WTC11 (cell line): ENCODE results near the gene DGKK. TPM values are rescaled to one million over a fixed set of nuclear protein-coding genes. Genes with fewer than 3 reads are reported as not detected.

Experiments used
- ATAC-seq: fragments of 200-7000 bp; cut with Tn5 transposase; 2 replicates; pipeline ENCODE4 v1.10.0; 2021; ENCODE audit warnings: mild to moderate bottlenecking, moderate library complexity
- CTCF ChIA-PET: fragments of 300-600 bp; sonication (Branson Sonifier 250); formaldehyde crosslinking; loops from one replicate; lab custom pipeline; 2021; ENCODE audit warnings: antibody characterized with exemption; lab: Charles Lee
- POLR2A ChIA-PET: fragments of 350-600 bp; sonication (Branson Sonifier 250); formaldehyde crosslinking; loops from one replicate; lab custom pipeline; 2021; ENCODE audit warnings: antibody characterized with exemption; lab: Charles Lee
- DNase-seq: peaks from one replicate; pipeline ENCODE4 v3.0.0; 2021; ENCODE audit warnings: low spot score
- H3K27ac Mint-ChIP-seq: 2 replicates; pipeline ENCODE4 v1.8.0; 2021; ENCODE audit warnings: mixed read lengths
- H3K27me3 Mint-ChIP-seq: 2 replicates; pipeline ENCODE4 v1.8.0; 2021; ENCODE audit warnings: low read depth, mild to moderate bottlenecking, moderate library complexity, mixed read lengths
- H3K36me3 Mint-ChIP-seq: 2 replicates; pipeline ENCODE4 v1.8.0; 2021; ENCODE audit warnings: mixed read lengths
- H3K4me1 Mint-ChIP-seq: 2 replicates; pipeline ENCODE4 v1.8.0; 2022; ENCODE audit warnings: mixed read lengths
- H3K4me3 Mint-ChIP-seq: 2 replicates; pipeline ENCODE4 v1.8.0; 2021; ENCODE audit warnings: mild to moderate bottlenecking, moderate library complexity, mixed read lengths
- H3K9me3 Mint-ChIP-seq: 2 replicates; pipeline ENCODE4 v1.8.0; 2021; ENCODE audit warnings: mixed read lengths
- CREM ChIP-seq: sonication (generic); formaldehyde crosslinking; IDR thresholded peaks from 2 replicates; pipeline ENCODE4 v1.8.1; 2022; ENCODE audit warnings: mild to moderate bottlenecking, missing genetic modification reagents, moderate library complexity
- IRF2 ChIP-seq: sonication (generic); formaldehyde crosslinking; IDR thresholded peaks from 2 replicates; pipeline ENCODE4 v1.8.0; 2022; ENCODE audit warnings: low read depth, missing genetic modification reagents, borderline replicate concordance
- NFYB ChIP-seq: sonication (generic); formaldehyde crosslinking; conservative IDR thresholded peaks from 2 replicates; pipeline ENCODE4 v1.8.0; 2022; ENCODE audit warnings: low read depth, missing genetic modification reagents
- NR2C2 ChIP-seq: sonication (generic); formaldehyde crosslinking; IDR thresholded peaks from 2 replicates; pipeline ENCODE4 v1.8.0; 2022; ENCODE audit warnings: mild to moderate bottlenecking, missing genetic modification reagents
- RORB ChIP-seq: fragments of 250-450 bp; sonication (Bioruptor Pico); IDR thresholded peaks from 2 replicates; pipeline ENCODE4 v1.9.0; 2021; ENCODE audit warnings: mild to moderate bottlenecking
- SOX15 ChIP-seq: fragments of 250-450 bp; sonication (Bioruptor Pico); IDR thresholded peaks from 2 replicates; pipeline ENCODE4 v1.9.0; 2021; ENCODE audit warnings: mild to moderate bottlenecking
- ZNF396 ChIP-seq: fragments of 250-450 bp; sonication (Bioruptor Pico); IDR thresholded peaks from 2 replicates; pipeline ENCODE4 v1.8.0; 2021; ENCODE audit warnings: mild to moderate bottlenecking, moderate library complexity, borderline replicate concordance
- total RNA-seq: library from RNA; stranded (reverse); gene quantifications from 3 replicates; pipeline ENCODE4 v1.2.3, GENCODE V29; 2021
- TF ChIP-seq, protein P1 (sequence below): sonication (generic); formaldehyde crosslinking; IDR thresholded peaks from 2 replicates; pipeline ENCODE4 v1.8.1; 2022; ENCODE audit warnings: mild to moderate bottlenecking, moderate library complexity, missing genetic modification reagents
- TF ChIP-seq, protein P2 (sequence below): sonication (generic); formaldehyde crosslinking; IDR thresholded peaks from 2 replicates; pipeline ENCODE4 v1.8.0; 2022; ENCODE audit warnings: mild to moderate bottlenecking, missing genetic modification reagents
- TF ChIP-seq, protein P3 (sequence below): sonication (generic); formaldehyde crosslinking; IDR thresholded peaks from 2 replicates; pipeline ENCODE4 v1.8.1; 2023; ENCODE audit warnings: mild to moderate bottlenecking, moderate library complexity, missing genetic modification reagents
- TF ChIP-seq, protein P4 (sequence below): sonication (generic); formaldehyde crosslinking; IDR thresholded peaks from 2 replicates; pipeline ENCODE4 v1.8.1; 2022; ENCODE audit warnings: missing genetic modification reagents, borderline replicate concordance
- TF ChIP-seq, protein P5 (sequence below): sonication (generic); formaldehyde crosslinking; IDR thresholded peaks from 2 replicates; pipeline ENCODE4 v1.8.1; 2022; ENCODE audit warnings: low read depth, missing genetic modification reagents, borderline replicate concordance
- TF ChIP-seq, protein P6 (sequence below): fragments of 250-450 bp; sonication (Bioruptor Pico); conservative IDR thresholded peaks from 2 replicates; pipeline ENCODE4 v1.9.0; 2021; ENCODE audit warnings: mild to moderate bottlenecking
- TF ChIP-seq, protein P7 (sequence below): fragments of 250-450 bp; sonication (Bioruptor Pico); IDR thresholded peaks from 2 replicates; pipeline ENCODE4 v2.1.2; 2022; ENCODE audit warnings: mild to moderate bottlenecking, moderate library complexity
- TF ChIP-seq, protein P8 (sequence below): sonication (generic); formaldehyde crosslinking; IDR thresholded peaks from 2 replicates; pipeline ENCODE4 v1.8.0; 2023; ENCODE audit warnings: mild to moderate bottlenecking, missing genetic modification reagents
- TF ChIP-seq, protein P9 (sequence below): fragments of 250-450 bp; sonication (Bioruptor Pico); IDR thresholded peaks from 2 replicates; pipeline ENCODE4 v1.9.0; 2021; ENCODE audit warnings: mild to moderate bottlenecking
- TF ChIP-seq, protein P10 (sequence below): sonication (generic); formaldehyde crosslinking; conservative IDR thresholded peaks from 2 replicates; pipeline ENCODE4 v1.8.1; 2022; ENCODE audit warnings: mild to moderate bottlenecking, missing genetic modification reagents

DGKK gene
- total RNA-seq, 1 experiment from 2014 or later = 1.9 TPM

DNA sequence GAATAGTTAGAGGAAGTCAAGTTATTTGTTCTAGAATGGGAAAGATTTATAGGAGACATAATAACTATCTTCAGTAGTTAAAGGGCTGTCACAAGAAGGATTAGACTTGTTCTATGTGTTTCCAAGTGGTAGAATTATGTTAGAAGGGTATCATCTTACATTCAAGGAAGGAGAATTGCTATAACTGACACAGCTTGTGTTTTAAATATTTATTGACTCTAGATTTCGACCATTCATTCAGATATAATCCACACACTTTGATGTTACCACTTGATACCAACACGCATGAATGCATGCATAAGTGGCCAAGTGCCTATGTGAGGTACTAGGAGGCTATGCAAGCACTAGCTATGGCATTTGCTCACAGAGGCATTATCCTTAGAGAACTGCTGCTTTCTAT is 143.4 kb downstream of the DGKK start:
- CTCF ChIA-PET = no interaction called here
- DNase-seq (no peak), ATAC-seq (no peak)
- no peaks in the 10 kb centered on the region; the same call in 1 of the 2 replicates for H3K27me3 Mint-ChIP-seq
- POLR2A ChIA-PET = no interaction called here
- H3K9me3 Mint-ChIP-seq = no peaks in the 10 kb centered on the region
- H3K36me3 Mint-ChIP-seq = no peaks in the 10 kb centered on the region
- H3K4me1 Mint-ChIP-seq = no peaks in the 10 kb centered on the region
- H3K27ac Mint-ChIP-seq = no peak overlapping the region
- no peak overlapping the region for H3K4me3 Mint-ChIP-seq
- no peak for TF ChIP-seq CREM
- TF ChIP-seq ZNF396 = no peak
- TF ChIP-seq NFYB (CRISPR knock-in tag) = no peak
- TF ChIP-seq, protein P1, sequence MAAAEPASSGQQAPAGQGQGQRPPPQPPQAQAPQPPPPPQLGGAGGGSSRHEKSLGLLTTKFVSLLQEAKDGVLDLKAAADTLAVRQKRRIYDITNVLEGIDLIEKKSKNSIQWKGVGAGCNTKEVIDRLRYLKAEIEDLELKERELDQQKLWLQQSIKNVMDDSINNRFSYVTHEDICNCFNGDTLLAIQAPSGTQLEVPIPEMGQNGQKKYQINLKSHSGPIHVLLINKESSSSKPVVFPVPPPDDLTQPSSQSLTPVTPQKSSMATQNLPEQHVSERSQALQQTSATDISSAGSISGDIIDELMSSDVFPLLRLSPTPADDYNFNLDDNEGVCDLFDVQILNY = no peak
- TF ChIP-seq RORB (CRISPR knock-in tag) = no peak
- TF ChIP-seq, protein P2, sequence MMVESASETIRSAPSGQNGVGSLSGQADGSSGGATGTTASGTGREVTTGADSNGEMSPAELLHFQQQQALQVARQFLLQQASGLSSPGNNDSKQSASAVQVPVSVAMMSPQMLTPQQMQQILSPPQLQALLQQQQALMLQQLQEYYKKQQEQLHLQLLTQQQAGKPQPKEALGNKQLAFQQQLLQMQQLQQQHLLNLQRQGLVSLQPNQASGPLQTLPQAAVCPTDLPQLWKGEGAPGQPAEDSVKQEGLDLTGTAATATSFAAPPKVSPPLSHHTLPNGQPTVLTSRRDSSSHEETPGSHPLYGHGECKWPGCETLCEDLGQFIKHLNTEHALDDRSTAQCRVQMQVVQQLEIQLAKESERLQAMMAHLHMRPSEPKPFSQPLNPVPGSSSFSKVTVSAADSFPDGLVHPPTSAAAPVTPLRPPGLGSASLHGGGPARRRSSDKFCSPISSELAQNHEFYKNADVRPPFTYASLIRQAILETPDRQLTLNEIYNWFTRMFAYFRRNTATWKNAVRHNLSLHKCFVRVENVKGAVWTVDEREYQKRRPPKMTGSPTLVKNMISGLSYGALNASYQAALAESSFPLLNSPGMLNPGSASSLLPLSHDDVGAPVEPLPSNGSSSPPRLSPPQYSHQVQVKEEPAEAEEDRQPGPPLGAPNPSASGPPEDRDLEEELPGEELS (CRISPR knock-in tag) = no peak
- TF ChIP-seq, protein P3, sequence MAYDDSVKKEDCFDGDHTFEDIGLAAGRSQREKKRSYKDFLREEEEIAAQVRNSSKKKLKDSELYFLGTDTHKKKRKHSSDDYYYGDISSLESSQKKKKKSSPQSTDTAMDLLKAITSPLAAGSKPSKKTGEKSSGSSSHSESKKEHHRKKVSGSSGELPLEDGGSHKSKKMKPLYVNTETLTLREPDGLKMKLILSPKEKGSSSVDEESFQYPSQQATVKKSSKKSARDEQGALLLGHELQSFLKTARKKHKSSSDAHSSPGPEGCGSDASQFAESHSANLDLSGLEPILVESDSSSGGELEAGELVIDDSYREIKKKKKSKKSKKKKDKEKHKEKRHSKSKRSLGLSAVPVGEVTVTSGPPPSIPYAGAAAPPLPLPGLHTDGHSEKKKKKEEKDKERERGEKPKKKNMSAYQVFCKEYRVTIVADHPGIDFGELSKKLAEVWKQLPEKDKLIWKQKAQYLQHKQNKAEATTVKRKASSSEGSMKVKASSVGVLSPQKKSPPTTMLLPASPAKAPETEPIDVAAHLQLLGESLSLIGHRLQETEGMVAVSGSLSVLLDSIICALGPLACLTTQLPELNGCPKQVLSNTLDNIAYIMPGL (CRISPR knock-in tag) = no peak
- TF ChIP-seq, protein P4, sequence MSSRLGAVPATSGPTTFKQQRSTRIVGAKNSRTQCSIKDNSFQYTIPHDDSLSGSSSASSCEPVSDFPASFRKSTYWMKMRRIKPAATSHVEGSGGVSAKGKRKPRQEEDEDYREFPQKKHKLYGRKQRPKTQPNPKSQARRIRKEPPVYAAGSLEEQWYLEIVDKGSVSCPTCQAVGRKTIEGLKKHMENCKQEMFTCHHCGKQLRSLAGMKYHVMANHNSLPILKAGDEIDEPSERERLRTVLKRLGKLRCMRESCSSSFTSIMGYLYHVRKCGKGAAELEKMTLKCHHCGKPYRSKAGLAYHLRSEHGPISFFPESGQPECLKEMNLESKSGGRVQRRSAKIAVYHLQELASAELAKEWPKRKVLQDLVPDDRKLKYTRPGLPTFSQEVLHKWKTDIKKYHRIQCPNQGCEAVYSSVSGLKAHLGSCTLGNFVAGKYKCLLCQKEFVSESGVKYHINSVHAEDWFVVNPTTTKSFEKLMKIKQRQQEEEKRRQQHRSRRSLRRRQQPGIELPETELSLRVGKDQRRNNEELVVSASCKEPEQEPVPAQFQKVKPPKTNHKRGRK = no peak
- TF ChIP-seq, protein P5, sequence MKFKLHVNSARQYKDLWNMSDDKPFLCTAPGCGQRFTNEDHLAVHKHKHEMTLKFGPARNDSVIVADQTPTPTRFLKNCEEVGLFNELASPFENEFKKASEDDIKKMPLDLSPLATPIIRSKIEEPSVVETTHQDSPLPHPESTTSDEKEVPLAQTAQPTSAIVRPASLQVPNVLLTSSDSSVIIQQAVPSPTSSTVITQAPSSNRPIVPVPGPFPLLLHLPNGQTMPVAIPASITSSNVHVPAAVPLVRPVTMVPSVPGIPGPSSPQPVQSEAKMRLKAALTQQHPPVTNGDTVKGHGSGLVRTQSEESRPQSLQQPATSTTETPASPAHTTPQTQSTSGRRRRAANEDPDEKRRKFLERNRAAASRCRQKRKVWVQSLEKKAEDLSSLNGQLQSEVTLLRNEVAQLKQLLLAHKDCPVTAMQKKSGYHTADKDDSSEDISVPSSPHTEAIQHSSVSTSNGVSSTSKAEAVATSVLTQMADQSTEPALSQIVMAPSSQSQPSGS (CRISPR knock-in tag) = no peak
- TF ChIP-seq, protein P6, sequence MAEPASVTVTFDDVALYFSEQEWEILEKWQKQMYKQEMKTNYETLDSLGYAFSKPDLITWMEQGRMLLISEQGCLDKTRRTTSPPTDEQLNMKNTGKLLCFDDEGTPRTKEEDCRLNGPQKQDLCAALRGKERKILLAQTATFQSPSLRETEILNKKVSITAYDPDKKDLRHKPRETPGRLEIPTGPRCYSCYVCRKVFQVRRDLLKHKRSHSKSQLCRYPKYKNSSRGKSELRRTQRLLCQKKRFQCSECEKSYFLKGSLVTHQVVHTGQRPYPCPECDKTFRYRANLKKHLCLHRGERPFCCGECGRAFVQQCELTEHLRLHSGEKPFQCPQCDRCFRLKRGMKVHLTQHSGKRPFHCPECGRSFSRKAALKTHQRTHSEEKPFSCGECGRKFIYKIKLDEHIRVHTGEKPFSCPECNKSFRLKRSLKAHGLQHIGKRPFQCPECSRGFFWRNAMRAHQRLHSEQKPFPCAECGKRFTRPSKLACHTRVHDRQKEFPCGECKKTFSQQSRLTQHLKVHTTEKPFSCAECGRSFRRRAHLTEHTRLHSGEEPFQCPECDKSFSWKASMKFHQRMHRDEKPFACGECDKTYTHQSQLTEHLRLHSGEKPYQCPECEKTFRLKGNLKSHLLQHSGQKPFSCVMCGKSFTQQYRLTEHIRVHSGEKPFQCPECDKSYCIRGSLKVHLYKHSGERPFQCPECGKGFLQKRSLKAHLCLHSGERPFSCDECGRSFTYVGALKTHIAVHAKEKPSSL (CRISPR knock-in tag) = no peak
- TF ChIP-seq, protein P7, sequence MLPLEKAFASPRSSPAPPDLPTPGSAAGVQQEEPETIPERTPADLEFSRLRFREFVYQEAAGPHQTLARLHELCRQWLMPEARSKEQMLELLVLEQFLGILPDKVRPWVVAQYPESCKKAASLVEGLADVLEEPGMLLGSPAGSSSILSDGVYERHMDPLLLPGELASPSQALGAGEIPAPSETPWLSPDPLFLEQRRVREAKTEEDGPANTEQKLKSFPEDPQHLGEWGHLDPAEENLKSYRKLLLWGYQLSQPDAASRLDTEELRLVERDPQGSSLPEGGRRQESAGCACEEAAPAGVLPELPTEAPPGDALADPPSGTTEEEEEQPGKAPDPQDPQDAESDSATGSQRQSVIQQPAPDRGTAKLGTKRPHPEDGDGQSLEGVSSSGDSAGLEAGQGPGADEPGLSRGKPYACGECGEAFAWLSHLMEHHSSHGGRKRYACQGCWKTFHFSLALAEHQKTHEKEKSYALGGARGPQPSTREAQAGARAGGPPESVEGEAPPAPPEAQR (CRISPR knock-in tag) = no peak
- TF ChIP-seq, protein P8, sequence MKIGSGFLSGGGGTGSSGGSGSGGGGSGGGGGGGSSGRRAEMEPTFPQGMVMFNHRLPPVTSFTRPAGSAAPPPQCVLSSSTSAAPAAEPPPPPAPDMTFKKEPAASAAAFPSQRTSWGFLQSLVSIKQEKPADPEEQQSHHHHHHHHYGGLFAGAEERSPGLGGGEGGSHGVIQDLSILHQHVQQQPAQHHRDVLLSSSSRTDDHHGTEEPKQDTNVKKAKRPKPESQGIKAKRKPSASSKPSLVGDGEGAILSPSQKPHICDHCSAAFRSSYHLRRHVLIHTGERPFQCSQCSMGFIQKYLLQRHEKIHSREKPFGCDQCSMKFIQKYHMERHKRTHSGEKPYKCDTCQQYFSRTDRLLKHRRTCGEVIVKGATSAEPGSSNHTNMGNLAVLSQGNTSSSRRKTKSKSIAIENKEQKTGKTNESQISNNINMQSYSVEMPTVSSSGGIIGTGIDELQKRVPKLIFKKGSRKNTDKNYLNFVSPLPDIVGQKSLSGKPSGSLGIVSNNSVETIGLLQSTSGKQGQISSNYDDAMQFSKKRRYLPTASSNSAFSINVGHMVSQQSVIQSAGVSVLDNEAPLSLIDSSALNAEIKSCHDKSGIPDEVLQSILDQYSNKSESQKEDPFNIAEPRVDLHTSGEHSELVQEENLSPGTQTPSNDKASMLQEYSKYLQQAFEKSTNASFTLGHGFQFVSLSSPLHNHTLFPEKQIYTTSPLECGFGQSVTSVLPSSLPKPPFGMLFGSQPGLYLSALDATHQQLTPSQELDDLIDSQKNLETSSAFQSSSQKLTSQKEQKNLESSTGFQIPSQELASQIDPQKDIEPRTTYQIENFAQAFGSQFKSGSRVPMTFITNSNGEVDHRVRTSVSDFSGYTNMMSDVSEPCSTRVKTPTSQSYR (CRISPR knock-in tag) = no peak
- TF ChIP-seq, protein P9, sequence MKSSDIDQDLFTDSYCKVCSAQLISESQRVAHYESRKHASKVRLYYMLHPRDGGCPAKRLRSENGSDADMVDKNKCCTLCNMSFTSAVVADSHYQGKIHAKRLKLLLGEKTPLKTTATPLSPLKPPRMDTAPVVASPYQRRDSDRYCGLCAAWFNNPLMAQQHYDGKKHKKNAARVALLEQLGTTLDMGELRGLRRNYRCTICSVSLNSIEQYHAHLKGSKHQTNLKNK (CRISPR knock-in tag) = no peak
- no peak for TF ChIP-seq SOX15
- TF ChIP-seq NR2C2 = no peak
- TF ChIP-seq, protein P10, sequence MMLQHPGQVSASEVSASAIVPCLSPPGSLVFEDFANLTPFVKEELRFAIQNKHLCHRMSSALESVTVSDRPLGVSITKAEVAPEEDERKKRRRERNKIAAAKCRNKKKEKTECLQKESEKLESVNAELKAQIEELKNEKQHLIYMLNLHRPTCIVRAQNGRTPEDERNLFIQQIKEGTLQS (CRISPR knock-in tag) = no peak
- no peak for TF ChIP-seq IRF2
